Stimulated activated CD4-positive, alpha-beta T cell treated with anti-CD3 and anti-CD28 coated beads, TNF-alpha, amount 100 ng/mL, for 48 hours (primary cell): ENCODE measurements around the gene SUN1.

ENCODE experiments used
- DNase-seq, 3 donors: peaks; one replicate each; pipeline ENCODE4 v3.0.0-alpha.2; 2020; ENCODE audit warnings: low read depth in 3 of 3

Gene SUN1

GRCh38 chr7:876972-877311 lies 44.7 kb downstream of the SUN1 start:
- DNase-seq: no peak

- no peak for DNase-seq
Observed at GRCh38 chr7:877312-878232, 45.3 kb downstream of the SUN1 start.

- no peak for DNase-seq
Observed at GRCh38 chr7:879093-879492, 46.8 kb downstream of the SUN1 start.

- no peak for DNase-seq
Observed at GRCh38 chr7:879706-880105, 47.4 kb downstream of the SUN1 start.

- no peak for DNase-seq
Observed at GRCh38 chr7:880450-880849, 48.2 kb downstream of the SUN1 start.

- no peak for DNase-seq
Observed at GRCh38 chr7:881441-882234, 49.4 kb downstream of the SUN1 start.

- DNase-seq: no peak
Observed at GRCh38 chr7:882336-883035, 50.2 kb downstream of the SUN1 start.

- DNase-seq: no peak
Observed at GRCh38 chr7:883055-884021, 51.1 kb downstream of the SUN1 start.

- DNase-seq: no peak
Observed at GRCh38 chr7:884191-885003, 52.1 kb downstream of the SUN1 start.

- no peak for DNase-seq
Observed at GRCh38 chr7:885261-885892, 53.1 kb downstream of the SUN1 start.

GRCh38 chr7:885893-886625 lies 53.8 kb downstream of the SUN1 start:
- no peak for DNase-seq

GRCh38 chr7:886626-887487 lies 54.6 kb downstream of the SUN1 start:
- no peak for DNase-seq

GRCh38 chr7:887488-887820 lies 55.2 kb downstream of the SUN1 start:
- DNase-seq: no peak

- no peak for DNase-seq
Observed at GRCh38 chr7:888081-889024, 56.1 kb downstream of the SUN1 start.

GRCh38 chr7:889025-889390 lies 56.7 kb downstream of the SUN1 start:
- no peak for DNase-seq

- DNase-seq: no peak
Observed at GRCh38 chr7:889391-889790, 57.1 kb downstream of the SUN1 start.

- no peak for DNase-seq
Observed at GRCh38 chr7:890868-891267, 58.6 kb downstream of the SUN1 start.
